Skin of body (tissue), 2 donors: ENCODE measurements around the gene AGAP1. TPM values are rescaled to one million over a fixed set of nuclear protein-coding genes. Genes with fewer than 3 reads are reported as not detected.
"Not testable (repeated sequence)": the region's sequence is repeated elsewhere in the genome, so short reads cannot be mapped to it uniquely, and the experiment has no call there.

ENCODE experiments used
- DNase-seq: peaks from one replicate; lab custom pipeline; 2025; lab: John Stamatoyannopoulos, UW
- total RNA-seq: library from RNA; depleted of rRNA; stranded (reverse); fragments of >200 nt; gene quantifications from one replicate; pipeline ENCODE4 v1.2.3, GENCODE V29; 2014

AGAP1 gene
- total RNA-seq, 1 donor from 2014 or later = 25.6 TPM

DNA sequence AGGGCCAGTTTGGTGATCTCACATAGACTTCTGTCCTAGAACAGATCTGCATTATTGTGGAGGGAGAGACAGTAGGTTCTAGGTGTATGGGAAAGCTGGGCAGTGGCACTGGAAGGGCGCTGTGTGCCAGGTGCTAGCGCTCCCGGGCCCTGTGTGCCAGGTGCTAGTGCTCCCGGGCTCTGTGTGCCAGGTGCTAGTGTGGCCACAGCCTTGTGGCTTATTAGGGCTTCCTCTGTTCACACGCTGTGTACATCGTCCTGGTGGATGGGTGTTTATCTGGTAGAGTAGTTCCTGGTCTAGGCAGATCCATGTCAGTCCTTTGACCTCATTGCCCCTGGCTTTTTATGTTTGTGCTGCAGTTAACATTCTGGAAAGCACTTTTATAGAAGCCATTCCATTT is 263.4 kb downstream of the AGAP1 start:
- DNase-seq = no peak

DNA sequence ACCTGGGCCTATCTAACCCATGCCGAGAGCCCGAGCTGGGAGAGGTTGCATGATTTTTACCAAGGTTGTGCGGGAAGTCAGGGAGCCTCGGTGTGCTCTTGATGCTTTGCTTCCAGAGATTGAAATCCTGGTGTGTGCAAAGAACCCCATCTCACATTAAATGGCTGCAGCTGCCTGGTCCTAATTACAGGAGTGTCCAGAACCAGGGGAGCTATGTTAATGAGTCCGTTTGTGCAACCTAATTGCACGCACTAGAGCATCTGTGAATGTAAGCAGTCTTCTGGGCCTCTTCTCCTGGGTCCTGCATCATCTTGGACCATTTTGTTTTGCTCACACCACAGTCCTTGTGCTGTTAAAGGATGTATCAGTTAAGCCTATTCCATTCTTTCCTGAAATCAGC is 263.8 kb downstream of the AGAP1 start:
- no peak for DNase-seq

DNA sequence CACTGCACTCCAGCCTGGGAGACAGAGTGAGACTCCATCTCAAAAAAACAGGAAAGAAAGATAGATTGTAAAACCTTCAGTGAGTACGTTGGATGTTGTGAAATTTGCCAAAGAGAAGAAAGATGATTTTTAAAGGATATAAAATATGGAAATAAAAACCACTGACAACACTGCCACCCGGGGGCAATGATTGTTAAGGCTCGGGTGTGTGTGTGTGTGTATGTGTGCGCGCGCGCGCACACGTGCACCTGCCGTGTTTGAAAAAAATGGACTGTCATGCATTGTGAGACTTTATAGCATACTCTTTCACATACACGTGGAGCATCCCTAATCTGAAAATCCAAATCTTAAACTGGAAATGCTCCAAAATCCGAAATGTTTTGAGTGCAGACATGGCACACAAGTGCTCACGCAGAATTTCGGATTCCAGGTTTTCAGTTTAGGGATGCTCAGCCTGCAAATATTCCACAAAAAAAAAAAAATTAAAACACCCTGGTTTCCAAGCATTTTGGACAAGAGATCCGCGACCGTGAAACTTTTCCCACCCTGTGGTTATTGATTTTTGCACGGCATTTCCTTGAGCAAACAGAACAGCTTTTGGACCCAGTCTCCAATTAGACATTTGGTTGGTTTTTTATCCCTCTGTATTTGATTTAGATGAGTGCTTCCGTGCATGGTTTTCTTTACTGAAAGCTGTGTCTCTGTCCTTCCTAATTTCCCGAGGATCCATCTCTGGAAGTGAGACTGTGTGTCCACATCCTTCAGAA is 269.2 kb downstream of the AGAP1 start:
- no peak for DNase-seq

DNA sequence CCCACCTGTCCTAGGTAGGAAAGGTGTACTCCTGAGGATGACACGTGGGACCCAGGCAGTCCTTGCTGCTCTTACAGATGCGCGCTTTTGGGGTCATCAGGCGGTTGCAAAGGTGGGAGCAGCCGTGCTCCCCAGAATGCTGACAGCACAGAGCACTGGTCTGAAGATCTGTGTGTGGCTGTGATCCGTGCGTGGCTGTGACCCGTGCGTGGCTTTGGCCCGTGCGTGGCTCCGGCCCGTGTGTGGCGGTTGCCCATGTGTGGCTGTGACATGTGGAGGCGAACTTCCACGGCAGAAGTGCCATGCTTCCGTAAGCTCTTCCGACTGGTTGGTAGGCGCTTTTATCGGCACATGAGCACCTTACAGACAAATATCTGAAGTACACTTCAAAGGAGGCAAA is 270.0 kb downstream of the AGAP1 start:
- no peak for DNase-seq

DNA sequence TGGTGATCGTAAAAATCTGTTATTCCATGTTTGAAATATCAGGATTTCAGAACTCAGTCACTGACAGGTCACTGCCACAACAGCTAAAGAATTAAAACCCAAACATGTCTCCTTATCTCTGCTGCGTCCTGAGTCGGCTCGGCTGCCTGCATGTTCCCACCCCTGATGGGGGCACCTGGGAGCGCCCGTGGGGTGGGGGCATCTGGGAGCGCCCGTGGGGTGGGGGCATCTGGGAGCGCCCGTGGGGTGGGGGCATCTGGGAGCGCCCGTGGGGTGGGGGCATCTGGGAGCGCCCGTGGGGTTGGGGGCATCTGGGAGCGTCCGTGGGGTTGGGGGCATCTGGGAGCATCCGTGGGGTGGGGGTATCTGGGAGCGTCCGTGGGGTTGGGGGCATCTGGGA is 270.6 kb downstream of the AGAP1 start:
- not testable (repeated sequence) for DNase-seq

DNA sequence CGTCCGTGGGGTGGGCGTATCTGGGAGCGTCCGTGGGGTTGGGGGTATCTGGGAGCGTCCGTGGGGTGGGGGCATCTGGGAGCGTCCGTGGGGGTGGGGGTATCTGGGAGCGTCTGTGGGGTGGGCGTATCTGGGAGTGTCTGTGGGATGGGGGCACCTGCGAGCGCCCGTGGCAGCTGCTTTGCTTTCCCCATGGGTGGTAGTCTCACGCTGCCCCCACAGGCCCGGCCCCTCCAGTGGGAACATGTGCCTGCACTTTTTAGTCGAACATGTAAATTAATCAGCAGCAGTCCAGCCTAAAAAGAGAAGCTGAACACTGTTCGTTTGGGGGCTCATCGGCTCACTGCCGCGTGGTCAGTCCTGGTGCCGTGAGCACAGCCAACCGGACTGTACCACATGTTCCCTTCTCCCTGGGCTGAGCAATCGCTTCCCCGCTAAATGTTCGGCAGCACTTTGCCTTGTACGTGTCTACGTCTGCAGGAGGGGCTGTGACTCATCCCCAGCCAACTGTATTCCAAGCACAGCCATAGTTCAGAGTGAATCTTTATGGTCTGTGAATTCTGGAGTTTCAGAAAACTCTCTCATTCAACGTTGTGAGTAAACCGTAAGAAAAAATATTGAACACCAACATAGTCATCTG is 271.5 kb downstream of the AGAP1 start:
- DNase-seq = no peak

DNA sequence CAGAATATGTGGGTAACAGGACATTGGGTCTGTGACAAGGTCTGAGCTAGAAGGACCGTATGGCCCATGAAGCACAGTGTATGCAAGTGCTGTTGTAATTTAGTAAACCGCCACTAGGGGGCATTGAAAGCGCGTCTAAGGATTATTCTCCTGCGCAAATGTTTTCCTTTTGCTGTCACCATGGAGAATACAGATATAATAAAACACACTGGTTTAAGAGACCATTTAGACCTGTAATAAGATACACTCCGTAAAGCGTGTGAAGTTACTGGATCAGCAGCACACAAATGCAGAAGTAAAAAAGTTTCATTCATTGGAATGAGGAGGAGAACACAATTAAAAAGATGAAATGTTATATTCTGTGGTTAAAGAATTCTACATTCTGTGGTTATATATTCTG is 272.4 kb downstream of the AGAP1 start:
- DNase-seq = peak; percentile 91

DNA sequence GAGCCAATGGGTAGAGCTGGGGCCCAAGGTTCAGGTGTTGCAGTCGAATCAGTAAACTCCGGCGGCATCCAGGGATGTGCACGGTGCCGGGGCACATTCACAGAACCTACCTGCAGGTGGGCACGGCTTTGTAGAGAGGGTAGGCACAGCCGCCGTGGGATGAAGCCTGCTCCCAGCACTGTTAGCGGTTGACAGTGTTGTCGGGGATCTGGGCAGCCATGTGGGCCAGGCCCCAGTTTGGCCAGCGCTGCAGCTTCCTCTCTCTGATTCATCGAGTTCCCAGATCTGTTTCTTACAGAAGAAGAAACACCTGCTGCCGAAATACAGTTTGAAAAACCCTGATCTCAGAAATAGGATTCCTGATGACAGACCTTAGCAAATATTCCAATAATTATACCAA is 274.8 kb downstream of the AGAP1 start:
- DNase-seq = no peak

DNA sequence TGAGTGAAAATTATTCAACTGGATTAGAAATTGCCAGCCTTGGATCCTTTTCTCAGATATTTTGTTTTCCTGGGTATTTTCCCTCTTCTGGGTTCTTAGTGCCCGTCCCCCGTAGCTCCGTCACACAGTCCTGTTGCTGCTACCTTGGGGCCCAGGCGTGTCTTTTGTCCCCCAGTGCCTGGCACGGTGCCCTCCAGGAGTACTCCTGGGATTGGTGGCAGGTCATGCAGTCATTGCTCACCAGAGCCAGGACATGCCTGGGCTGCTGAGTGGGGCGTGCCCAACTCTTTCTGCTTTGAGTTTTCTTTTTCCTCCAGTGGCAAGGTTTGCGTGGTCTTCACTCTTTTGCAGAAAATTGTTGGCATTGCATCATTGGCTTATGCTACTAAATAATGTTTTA is 275.2 kb downstream of the AGAP1 start:
- no peak for DNase-seq

DNA sequence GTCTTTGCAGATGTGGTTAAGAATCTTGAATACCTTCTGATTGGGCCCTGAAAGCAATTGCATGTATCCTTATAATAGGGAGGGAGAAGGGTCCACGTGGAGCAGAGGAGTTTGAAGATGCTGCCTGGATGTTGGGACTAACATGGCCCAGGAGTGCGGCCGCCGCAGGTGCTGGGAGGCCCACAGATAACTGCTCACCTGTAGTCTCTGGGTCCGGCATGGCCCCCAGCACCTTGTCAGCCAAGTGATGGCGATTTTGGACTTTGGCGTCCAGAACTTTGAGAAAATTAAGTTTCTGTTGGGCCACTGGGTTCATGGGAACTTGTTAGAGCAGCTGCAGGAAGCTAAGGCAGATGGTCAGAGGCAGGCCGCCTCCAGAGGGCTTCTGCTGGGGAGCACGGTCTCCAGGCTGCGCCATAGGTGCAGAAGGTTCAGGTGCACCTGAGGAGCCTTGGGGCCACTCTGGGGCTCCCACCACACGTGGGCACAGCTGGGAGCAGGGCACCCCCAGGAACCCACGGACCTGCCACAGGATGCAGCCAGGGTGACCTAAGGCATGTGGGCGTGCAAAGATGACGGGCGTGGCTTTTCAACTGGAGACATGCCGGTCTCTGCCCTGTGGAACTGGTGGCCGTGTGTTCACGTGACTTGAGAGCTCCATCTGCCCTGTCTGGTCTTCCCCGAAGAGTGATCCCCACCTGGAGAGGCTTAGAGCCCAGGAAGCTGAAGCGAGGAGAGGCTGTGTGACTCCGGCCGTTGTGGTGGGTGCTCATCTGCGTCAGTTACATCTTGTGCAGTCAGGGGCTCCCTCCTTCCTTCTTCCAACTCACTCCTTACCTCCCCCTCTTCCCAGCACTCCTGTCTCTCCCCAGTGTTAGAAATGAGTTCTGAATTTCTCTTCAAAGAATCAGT is 277.3 kb downstream of the AGAP1 start:
- no peak for DNase-seq

DNA sequence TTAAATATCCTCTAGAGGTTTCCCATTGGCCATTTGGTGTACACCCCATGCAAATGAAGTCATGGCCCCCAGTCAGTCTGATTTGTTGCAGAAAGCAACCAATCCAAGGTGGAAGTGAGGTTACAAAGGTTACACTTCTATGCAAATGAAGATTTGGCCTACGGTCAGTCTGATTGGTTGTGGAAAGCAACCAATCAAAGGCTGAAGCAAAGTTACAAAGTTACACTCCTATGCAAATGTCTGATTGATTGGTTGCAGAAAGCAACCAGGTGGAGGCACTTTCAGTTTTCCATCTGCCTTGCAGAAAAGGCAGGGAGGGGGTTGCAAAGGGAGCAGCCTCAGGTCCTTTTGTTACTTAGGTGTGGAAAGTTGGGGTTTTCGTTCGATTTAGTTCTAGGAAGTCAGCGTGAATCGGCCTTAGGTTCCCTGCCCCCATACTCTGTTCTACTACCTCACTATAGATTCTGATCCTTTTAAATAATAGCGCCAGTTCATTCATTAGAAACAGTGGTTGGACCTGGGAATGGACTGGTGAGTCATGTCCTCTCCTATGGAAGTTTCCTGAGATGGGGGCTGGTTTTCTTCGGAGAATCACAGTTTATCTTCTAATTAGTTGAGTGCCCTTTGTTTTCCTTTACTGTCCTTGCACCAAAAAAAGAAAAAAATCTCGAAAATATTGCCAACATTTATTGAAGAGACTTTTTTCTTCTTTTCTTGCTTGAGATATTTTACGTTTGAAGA is 279.5 kb downstream of the AGAP1 start:
- DNase-seq = no peak

DNA sequence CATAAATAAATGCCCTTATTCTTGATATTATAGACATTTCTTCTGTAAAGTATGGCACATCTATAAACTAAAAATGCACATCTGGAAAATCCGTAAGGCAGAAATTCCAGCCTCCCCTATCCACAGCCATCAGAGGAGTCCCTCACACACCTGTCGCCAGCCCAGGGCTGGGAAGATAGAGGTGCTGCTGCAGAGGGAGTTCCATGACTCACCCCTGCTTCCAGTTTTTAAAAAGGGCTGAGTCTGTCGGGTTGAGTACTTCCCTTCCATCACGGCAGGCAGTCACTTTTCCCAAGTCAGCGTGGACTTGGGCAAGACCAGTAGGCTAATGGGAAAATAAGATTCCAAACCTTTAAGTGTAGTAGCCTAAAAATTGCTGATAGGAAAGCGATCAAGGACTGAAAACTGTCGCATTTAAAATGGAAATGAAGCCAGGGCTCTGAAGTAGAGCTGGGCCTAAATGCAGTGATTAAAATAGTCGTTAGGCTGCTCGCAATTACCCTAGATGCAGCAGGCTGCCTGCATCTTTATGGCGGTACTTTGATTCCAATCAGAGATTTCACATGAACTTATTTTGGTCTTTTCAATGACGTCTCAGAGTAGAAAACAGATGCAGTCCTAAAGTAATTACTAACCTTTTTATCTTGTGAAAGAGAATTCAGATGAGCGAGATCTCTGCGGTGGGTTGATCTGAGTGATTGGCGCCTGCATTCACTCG is 280.5 kb downstream of the AGAP1 start:
- DNase-seq = no peak

DNA sequence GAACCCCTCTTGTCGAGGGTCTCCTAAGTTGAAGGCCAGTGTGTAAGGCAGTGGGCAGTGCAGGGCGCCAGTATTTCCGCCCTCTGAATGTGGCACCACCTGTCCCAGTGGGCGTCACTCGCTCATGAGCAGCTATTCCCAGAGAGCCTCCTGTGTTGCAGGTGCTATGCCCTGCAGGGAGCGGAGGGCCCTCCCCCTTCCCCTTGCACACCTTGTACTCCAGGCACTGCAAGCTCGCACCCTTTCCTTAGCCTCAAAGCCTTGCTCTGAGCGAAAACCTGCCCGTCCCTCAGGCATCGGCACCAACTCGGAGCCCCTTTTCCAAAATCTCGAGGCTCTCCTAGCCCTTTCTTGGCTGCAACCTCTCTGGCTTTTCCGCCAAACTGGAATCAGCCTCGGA is 282.7 kb downstream of the AGAP1 start:
- no peak for DNase-seq

DNA sequence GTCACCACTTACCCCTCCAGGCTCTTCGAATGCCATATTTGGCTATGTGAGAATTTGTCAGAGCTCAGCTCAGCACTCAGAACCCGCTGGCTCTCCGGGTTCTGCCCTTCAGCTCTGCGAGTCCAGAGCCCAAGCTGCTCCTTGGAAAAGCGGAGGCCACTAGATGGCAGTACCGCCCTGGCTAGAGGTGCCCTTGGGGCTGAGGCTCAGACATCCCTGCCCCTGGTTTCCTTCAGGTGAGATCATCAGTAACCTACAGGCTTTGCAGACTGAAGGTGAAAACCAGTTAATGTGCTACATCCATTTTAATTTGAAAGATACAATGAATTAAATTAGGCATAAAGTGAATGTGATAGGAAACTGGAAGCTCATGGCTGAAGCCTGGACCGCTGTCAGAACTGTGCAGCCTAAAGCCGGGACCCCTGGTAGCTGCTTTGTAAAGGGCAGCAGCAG is 285.6 kb downstream of the AGAP1 start:
- no peak for DNase-seq

DNA sequence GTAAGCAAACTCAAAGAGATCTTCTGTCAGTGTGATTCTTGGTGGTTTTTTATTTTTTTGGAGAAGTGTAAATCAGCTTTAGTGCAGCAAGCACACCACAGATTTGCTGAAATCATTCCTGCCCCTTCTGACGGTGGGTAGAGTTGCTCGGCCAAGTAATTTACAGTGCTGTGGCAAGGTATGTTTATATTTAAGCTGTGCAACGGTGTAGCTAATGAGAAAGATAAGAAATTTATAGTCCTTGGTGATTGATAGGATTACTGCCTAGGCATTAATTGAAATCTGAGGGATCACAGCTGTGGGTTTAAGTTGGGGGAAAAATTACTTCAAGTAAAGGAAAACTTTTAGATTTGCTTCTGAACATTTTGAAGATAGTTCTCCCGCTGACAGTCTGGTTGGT is 286.6 kb downstream of the AGAP1 start:
- no peak for DNase-seq

DNA sequence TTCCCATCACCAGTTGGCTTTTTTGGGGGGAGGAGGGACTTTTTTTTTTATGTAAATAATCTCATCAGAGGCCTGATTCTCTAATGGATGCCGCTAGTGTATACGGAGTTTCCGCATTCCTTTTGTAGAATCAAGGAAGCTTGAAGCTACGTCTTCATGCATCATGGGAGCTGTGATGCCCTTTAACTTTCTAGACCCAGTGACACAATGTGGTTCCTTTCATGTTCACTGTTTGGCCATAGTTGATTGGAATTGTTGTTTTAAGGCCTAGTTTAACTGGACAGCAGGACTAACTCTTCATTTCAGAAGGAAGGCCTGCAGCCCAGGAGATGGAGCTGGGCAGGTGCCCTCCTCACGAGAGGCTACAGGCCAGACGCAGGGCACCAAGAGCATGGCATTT is 287.9 kb downstream of the AGAP1 start:
- no peak for DNase-seq

DNA sequence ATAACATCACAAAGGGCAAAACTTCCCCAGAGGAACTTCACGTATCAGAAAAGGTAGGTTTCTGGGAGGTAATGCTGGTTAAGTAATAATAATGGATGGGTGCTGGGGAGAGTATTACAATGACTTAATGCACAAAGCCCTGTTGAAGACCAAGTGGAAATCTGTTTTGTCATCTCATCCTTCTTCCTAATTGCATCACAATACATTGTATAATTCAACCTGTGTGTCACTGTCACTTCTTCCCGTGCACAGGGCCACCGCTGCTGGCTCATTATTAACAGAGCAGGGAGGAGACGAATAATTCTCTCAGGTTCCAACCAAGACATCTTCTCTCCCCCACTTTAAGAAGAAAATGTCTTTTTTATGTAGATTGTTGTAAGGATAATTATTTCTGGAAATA is 290.9 kb downstream of the AGAP1 start:
- no peak for DNase-seq

DNA sequence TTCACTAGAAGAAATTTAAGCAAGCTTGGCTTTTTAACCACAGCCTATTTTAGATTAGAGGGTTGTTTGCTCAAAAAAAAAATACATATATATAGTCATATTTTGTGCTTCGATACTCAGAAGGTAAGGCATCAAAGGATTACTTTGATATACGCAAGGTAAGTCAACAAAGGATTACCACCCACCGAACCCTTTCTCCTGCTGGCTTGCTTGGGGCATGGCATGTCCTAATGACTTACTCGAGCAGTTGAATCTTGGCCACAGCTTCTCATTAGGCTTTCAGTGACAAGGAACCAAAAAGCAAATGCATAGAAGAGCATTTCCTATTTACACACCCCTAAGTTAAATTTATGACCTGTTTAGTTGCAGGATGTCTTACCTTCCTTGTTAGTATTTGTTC is 295.7 kb downstream of the AGAP1 start:
- no peak for DNase-seq

DNA sequence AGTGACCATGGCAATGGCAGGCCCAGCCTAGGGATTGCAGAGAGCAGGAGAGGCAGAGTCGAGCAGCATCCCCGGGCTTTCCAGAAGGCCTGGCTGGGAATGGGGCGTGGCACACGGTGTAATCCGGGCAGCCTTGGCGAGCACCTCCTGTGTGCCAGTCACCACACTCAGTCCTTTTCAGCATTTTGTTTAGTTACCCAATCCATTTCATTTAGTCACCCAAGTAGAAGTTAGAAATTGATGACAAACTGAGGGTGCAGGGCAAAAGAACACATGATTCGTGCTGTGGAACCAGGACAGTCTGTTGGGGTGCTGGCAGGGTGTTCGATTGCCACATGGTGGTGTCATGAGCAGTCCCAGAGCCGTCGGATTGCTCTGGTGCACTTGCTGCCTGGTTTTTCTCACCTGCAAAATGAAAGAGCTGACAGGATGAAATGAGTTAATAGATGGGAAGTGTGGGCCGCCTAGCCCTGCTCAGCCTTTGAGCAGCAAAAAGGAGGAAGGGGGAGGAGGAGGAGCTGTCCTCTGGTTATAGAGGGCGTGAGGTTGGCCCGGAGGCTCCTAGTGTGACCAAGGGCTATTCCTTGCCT is 299.4 kb downstream of the AGAP1 start:
- no peak for DNase-seq

DNA sequence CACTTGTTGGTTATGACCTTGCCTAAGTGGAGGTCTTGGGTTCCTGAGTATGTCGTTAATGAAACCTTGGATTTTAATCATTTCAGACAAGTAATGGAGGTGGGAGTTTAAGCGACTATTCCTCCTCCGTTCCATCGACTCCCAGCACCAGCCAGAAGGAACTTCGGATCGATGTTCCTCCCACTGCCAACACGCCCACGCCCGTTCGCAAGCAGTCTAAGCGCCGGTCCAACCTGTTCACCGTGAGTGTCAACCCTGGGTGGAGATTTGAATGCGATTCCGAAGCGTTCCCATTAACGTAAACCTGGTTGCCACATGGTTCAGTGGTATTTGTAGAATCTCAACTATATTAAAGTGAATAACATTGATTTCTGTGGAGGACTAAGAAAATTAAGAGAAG is 305.4 kb downstream of the AGAP1 start:
- DNase-seq = no peak
